GM23248 (cell line): ENCODE data around the gene HIF1A. TPM values are rescaled to one million over a fixed set of nuclear protein-coding genes. Genes with fewer than 3 reads are reported as not detected.

Experiments
- DNase-seq: peaks from one replicate; pipeline ENCODE4 v3.0.0-alpha.2; 2015
- H2AFZ ChIP-seq: fragments of 200-600 bp; sonication (generic); 2 replicates; pipeline ENCODE4 v1.6.1; 2016; ENCODE audit warnings: antibody characterized with exemption
- H3F3A ChIP-seq: fragments of 200-600 bp; sonication (generic); 2 replicates; pipeline ENCODE4 v1.6.1; 2016; ENCODE audit warnings: mild to moderate bottlenecking, antibody characterized with exemption, mixed run types; ENCODE audit not compliant: insufficient read depth
- H3K27ac ChIP-seq: fragments of 200-600 bp; sonication (generic); 2 replicates; pipeline ENCODE4 v1.5.1; 2016; ENCODE audit warnings: mild to moderate bottlenecking
- H3K27me3 ChIP-seq: fragments of 200-600 bp; sonication (generic); replicated peaks from 2 replicates; pipeline ENCODE4 v1.6.1; 2016; ENCODE audit warnings: mild to moderate bottlenecking; ENCODE audit not compliant: insufficient read depth
- H3K36me3 ChIP-seq: fragments of 200-600 bp; sonication (generic); 2 replicates; pipeline ENCODE4 v1.6.1; 2016; ENCODE audit warnings: low read depth, mild to moderate bottlenecking
- H3K4me1 ChIP-seq: fragments of 200-600 bp; sonication (generic); 2 replicates; pipeline ENCODE4 v1.6.1; 2016; ENCODE audit warnings: mild to moderate bottlenecking; ENCODE audit not compliant: insufficient read depth
- H3K4me2 ChIP-seq: fragments of 200-600 bp; sonication (generic); one replicate; pipeline ENCODE4 v1.6.1; 2016; ENCODE audit warnings: mild to moderate bottlenecking; ENCODE audit not compliant: unreplicated experiment
- H3K4me3 ChIP-seq: fragments of 200-600 bp; sonication (generic); 2 replicates; pipeline ENCODE4 v1.5.1; 2016; ENCODE audit warnings: mild to moderate bottlenecking
- H3K79me2 ChIP-seq: fragments of 200-600 bp; sonication (generic); 2 replicates; pipeline ENCODE4 v1.6.1; 2016; ENCODE audit warnings: mild to moderate bottlenecking; ENCODE audit not compliant: insufficient read depth
- H3K9ac ChIP-seq: fragments of 200-600 bp; sonication (generic); 2 replicates; pipeline ENCODE4 v1.6.1; 2016; ENCODE audit warnings: mild to moderate bottlenecking
- H3K9me2 ChIP-seq: fragments of 200-600 bp; sonication (generic); 2 replicates; pipeline ENCODE4 v1.6.1; 2016; ENCODE audit warnings: mixed run types, mild to moderate bottlenecking, moderate library complexity; ENCODE audit not compliant: insufficient read depth
- H3K9me3 ChIP-seq: fragments of 200-600 bp; sonication (generic); one replicate; pipeline ENCODE4 v1.6.1; 2017; ENCODE audit warnings: low read depth
- H4K20me1 ChIP-seq: fragments of 200-600 bp; sonication (generic); 2 replicates; pipeline ENCODE4 v1.6.0; 2016; ENCODE audit not compliant: insufficient read depth
- EZH2 ChIP-seq: fragments of 200-600 bp; sonication (generic); IDR thresholded peaks from 2 replicates; pipeline ENCODE4 v1.6.1; 2018; ENCODE audit warnings: antibody characterized with exemption, mild to moderate bottlenecking; ENCODE audit not compliant: insufficient read depth, poor library complexity, severe bottlenecking
- EZH2phosphoT487 ChIP-seq: fragments of 200-600 bp; sonication (generic); IDR thresholded peaks from 2 replicates; pipeline ENCODE4 v1.6.1; 2018; ENCODE audit warnings: antibody characterized with exemption, moderate library complexity, mild to moderate bottlenecking, low read depth; ENCODE audit not compliant: insufficient read depth
- WGBS, 2 experiments: methylation state at CpG; one replicate each; pipeline ENCODE4 v1.1.6; 2015 to 2017; ENCODE audit warnings: low lambda C conversion rate in 2 of 2, low coverage in 1 of 2; ENCODE audit errors: missing lambda C conversion rate in 2 of 2; 5-methylcytosine and 5-hydroxymethylcytosine counted together
- in situ Hi-C: fragments of 300-500 bp; cut with MboI; formaldehyde crosslinking; loops from 2 replicates; pipeline ENCODE4 v1.15.0; 2020
- polyA plus RNA-seq: library from polyadenylated mRNA; unstranded; fragments of >200 nt; fragmentation: Nextera tagmentation; extraction: Ambion mirVana; gene quantifications from 2 replicates; pipeline ENCODE4 v1.2.1, GENCODE V29; 2016
- total RNA-seq: library from RNA; depleted of rRNA; stranded (reverse); fragments of >200 nt; shearing (Covaris generic); gene quantifications from 2 replicates; pipeline ENCODE4 v1.2.3, GENCODE V29; 2014

The HIF1A gene
- total and polyA plus RNA-seq, 2 experiments from 2014 or later, result 907 to 1,114 TPM

DNA sequence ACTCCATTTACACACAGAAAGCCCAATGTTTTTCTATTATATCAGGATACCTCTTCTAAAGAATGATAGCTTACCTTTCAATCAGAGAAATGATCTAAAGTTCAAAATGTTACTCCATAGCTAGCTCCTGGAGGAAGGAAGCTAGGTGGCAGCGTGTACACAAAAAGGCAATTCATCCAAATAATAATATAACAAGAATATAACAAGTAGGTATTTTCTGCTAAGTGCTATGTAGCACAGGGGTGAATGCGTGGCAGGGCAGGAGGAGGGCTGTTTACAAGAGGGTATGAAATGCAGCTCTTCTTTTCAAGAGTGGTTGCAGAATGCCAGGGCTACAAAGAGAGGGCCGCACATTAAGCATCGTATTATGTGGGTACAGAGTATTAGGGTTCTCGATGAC lies 66.2 kb downstream of the HIF1A start:
- no peak for DNase-seq
- peaks cover 44% of the 10 kb centered on the region for H3K79me2 ChIP-seq

GRCh38 chr14:61761959-61762786 lies 66.9 kb downstream of the HIF1A start, which contains the start of gene SNAPC1:
Gene SNAPC1 (plus strand): TSS chr14:61762420. CDS start chr14:61762461, 41 bp downstream.
- peaks cover 26% of the 10 kb centered on the region for H3F3A ChIP-seq
- H3K27ac ChIP-seq, result peak within 1 kb of the TSS; percentile 81
- 1% methylated on average over 49 of the region's 49 CpGs for WGBS, 2 experiments
- no peaks in the 10 kb centered on the region for H4K20me1 ChIP-seq
- peak; percentile 100 for DNase-seq
- peaks cover 50% of the 10 kb centered on the region for H3K79me2 ChIP-seq
- no peaks in the 10 kb centered on the region for H3K9me2 ChIP-seq
- peak within 1 kb of the TSS; percentile 92 for H3K4me2 ChIP-seq
- no peaks in the 10 kb centered on the region for H3K9me3 ChIP-seq
- peak within 1 kb of the TSS; percentile 87 for H3K4me3 ChIP-seq
- TF ChIP-seq EZH2, result no peak
- TF ChIP-seq EZH2phosphoT487, result no peak
- peak within 1 kb of the TSS; percentile 89 for H2AFZ ChIP-seq
- peaks cover 5% of the 10 kb centered on the region; the same call in 1 of the 2 replicates for H3K36me3 ChIP-seq
- H3K4me1 ChIP-seq, result peaks cover 36% of the 10 kb centered on the region
- H3K27me3 ChIP-seq, result no peaks in the 10 kb centered on the region
- in situ Hi-C loops, result loop anchor here (25.0 kb wide), 1 partner anchor 300 kb away; no protein-coding TSS in a partner anchor
- H3K9ac ChIP-seq, result peak within 1 kb of the TSS; percentile 90

More for the DNA sequence above, 66.2 kb downstream of the HIF1A start:
- peaks cover 28% of the 10 kb centered on the region for H3F3A ChIP-seq
- peak overlapping the region; percentile 89 for H2AFZ ChIP-seq
- H3K36me3 ChIP-seq, result peaks cover 5% of the 10 kb centered on the region; the same call in 1 of the 2 replicates
- H3K4me3 ChIP-seq, result peak overlapping the region; percentile 87
- H3K9me2 ChIP-seq, result no peaks in the 10 kb centered on the region
- peak overlapping the region; percentile 90 for H3K4me2 ChIP-seq
- no peaks in the 10 kb centered on the region for H3K27me3 ChIP-seq
- peak overlapping the region; percentile 81 for H3K27ac ChIP-seq
- in situ Hi-C loops, result loop anchor here (25.0 kb wide), 1 partner anchor 299 kb away; no protein-coding TSS in a partner anchor
- peaks cover 33% of the 10 kb centered on the region for H3K4me1 ChIP-seq
- no peaks in the 10 kb centered on the region for H3K9me3 ChIP-seq
- H4K20me1 ChIP-seq, result no peaks in the 10 kb centered on the region
- TF ChIP-seq EZH2phosphoT487 (no peak), EZH2 (no peak)
- H3K9ac ChIP-seq, result peak overlapping the region; percentile 90
- WGBS, 2 experiments, result 41 to 43% methylated on average over 5 of the region's 5 CpGs

- peak overlapping the region; percentile 90 for H3K9ac ChIP-seq
- 73 to 75% methylated on average over 5 of the region's 5 CpGs for WGBS, 2 experiments
- peak overlapping the region; percentile 81; the same call in 1 of the 2 replicates for H3K27ac ChIP-seq
- H3K4me2 ChIP-seq, result peak overlapping the region; percentile 92
- in situ Hi-C loops, result loop anchor here (25.0 kb wide), 1 partner anchor 302 kb away; no protein-coding TSS in a partner anchor
- H3K9me2 ChIP-seq, result no peaks in the 10 kb centered on the region
- peaks cover 36% of the 10 kb centered on the region for H3K4me1 ChIP-seq
- peak; percentile 10 for DNase-seq
- H3K4me3 ChIP-seq, result peak overlapping the region; percentile 87
- TF ChIP-seq EZH2, result no peak
- TF ChIP-seq EZH2phosphoT487, result no peak
- no peak overlapping the region for H2AFZ ChIP-seq
- peaks cover 20% of the 10 kb centered on the region; the same call in 1 of the 2 replicates for H3F3A ChIP-seq
- H3K9me3 ChIP-seq, result no peaks in the 10 kb centered on the region
- peaks cover 73% of the 10 kb centered on the region for H3K79me2 ChIP-seq
- H3K36me3 ChIP-seq, result peaks cover 22% of the 10 kb centered on the region
- no peaks in the 10 kb centered on the region for H4K20me1 ChIP-seq
- no peaks in the 10 kb centered on the region for H3K27me3 ChIP-seq
These were observed 69.2 kb downstream of the HIF1A start for GRCh38 chr14:61764342-61765122.
